H1 (cell line): ENCODE results near the gene SYNDIG1. TPM values are rescaled to one million over a fixed set of nuclear protein-coding genes. Genes with fewer than 3 reads are reported as not detected.

Experiments
- CTCF ChIA-PET: fragments of 300-600 bp; sonication (Branson Sonifier 250); formaldehyde crosslinking; loops from one replicate; lab custom pipeline; 2021; ENCODE audit not compliant: partially characterized antibody; lab: Charles Lee
- POLR2A ChIA-PET: fragments of 300-600 bp; sonication (Branson Sonifier 250); formaldehyde crosslinking; loops from one replicate; lab custom pipeline; 2021; ENCODE audit warnings: inconsistent platforms; ENCODE audit not compliant: partially characterized antibody; lab: Charles Lee
- DNase-seq, 2 experiments: peaks; one replicate each; pipeline versions ENCODE4 v3.0.0 to v3.0.0-alpha.2; 2010 to 2022; ENCODE audit warnings: low spot score in 2 of 2, low read depth in 1 of 2, mixed read lengths in 1 of 2
- FAIRE-seq: peaks from 2 replicates; lab custom pipeline; 2011; peaks lifted over from hg19 to GRCh38; lab: Jason Lieb, UNC
- H2AFZ ChIP-seq: 2 replicates; pipeline ENCODE4 v1.8.1; 2012; ENCODE audit warnings: low read length, inconsistent platforms
- H2AK5ac ChIP-seq: 2 replicates; pipeline ENCODE4 v1.6.1; 2013; ENCODE audit warnings: low read depth, low read length
- H2BK120ac ChIP-seq: replicated peaks from 2 replicates; pipeline ENCODE3; 2013; ENCODE audit warnings: low read depth, low read length, inconsistent platforms
- H2BK12ac ChIP-seq: 2 replicates; pipeline ENCODE4 v1.6.1; 2013; ENCODE audit warnings: low read depth, low read length
- H2BK15ac ChIP-seq: 2 replicates; pipeline ENCODE4 v1.6.1; 2013; ENCODE audit warnings: low read length
- H2BK20ac ChIP-seq: 2 replicates; pipeline ENCODE4 v1.6.1; 2013; ENCODE audit warnings: low read length
- H2BK5ac ChIP-seq: 2 replicates; pipeline ENCODE4 v1.6.1; 2013; ENCODE audit warnings: low read depth, low read length
- H3K14ac ChIP-seq: 2 replicates; pipeline ENCODE4 v1.6.1; 2013; ENCODE audit warnings: inconsistent platforms; ENCODE audit not compliant: insufficient read length
- H3K18ac ChIP-seq: 2 replicates; pipeline ENCODE4 v1.6.1; 2013; ENCODE audit warnings: low read length; ENCODE audit errors: extremely low read depth
- H3K23ac ChIP-seq: 2 replicates; pipeline ENCODE4 v1.6.1; 2013; ENCODE audit warnings: inconsistent platforms; ENCODE audit not compliant: insufficient read length
- H3K23me2 ChIP-seq: 2 replicates; pipeline ENCODE4 v1.6.1; 2013; ENCODE audit warnings: low read depth, low read length
- H3K27ac ChIP-seq: 2 replicates; pipeline ENCODE4 v1.6.1; 2011; ENCODE audit warnings: low read depth, low read length, inconsistent platforms
- H3K27me3 ChIP-seq, 4 experiments: replicated peaks in 1 of 4; 1 replicate in 1 of 4; 2 replicates in 3 of 4; pipeline versions ENCODE4 v1.6.1 to v1.8.1; 2011 to 2013; ENCODE audit warnings: low read length in 3 of 4, mild to moderate bottlenecking in 3 of 4, inconsistent platforms in 2 of 4, mixed read lengths in 2 of 4, moderate library complexity in 1 of 4; ENCODE audit not compliant: control insufficient read depth in 3 of 4, insufficient read depth in 3 of 4; ENCODE audit errors: extremely low read depth in 1 of 4
- H3K36me3 ChIP-seq, 4 experiments: 2 replicates each; pipeline versions ENCODE4 v1.6.1 to v1.8.1; 2011 to 2013; ENCODE audit warnings: mild to moderate bottlenecking in 4 of 4, low read length in 3 of 4, moderate library complexity in 2 of 4, control low read depth in 1 of 4, inconsistent platforms in 1 of 4; ENCODE audit not compliant: insufficient read depth in 4 of 4, control insufficient read depth in 2 of 4
- H3K4ac ChIP-seq: replicated peaks from 2 replicates; pipeline ENCODE3; 2013; ENCODE audit warnings: low read length, low read depth, mixed read lengths, inconsistent platforms; ENCODE audit not compliant: insufficient read length
- H3K4me1 ChIP-seq, 4 experiments: replicated peaks in 1 of 4; 1 replicate in 1 of 4; 2 replicates in 3 of 4; pipeline versions ENCODE4 v1.6.1 to v1.8.1; 2011 to 2013; ENCODE audit warnings: low read length in 3 of 4, inconsistent platforms in 2 of 4, mixed read lengths in 1 of 4; ENCODE audit not compliant: insufficient read depth in 4 of 4, control insufficient read depth in 3 of 4
- H3K4me2 ChIP-seq, 2 experiments: 2 replicates each; pipeline versions ENCODE4 v1.6.1 to v1.8.1; 2011 to 2013; ENCODE audit warnings: low read depth in 2 of 2, low read length in 2 of 2, control low read depth in 1 of 2, inconsistent platforms in 1 of 2, mild to moderate bottlenecking in 1 of 2; ENCODE audit not compliant: insufficient read depth in 1 of 2
- H3K4me3 ChIP-seq, 4 experiments: fragments of 200-600, 300-600 bp in 1 of 4; sonication (generic), shearing (Covaris generic), sonication (Bioruptor Twin) in 1 of 4; 2 replicates each; pipeline versions ENCODE4 v1.5.1 to v1.8.1; 2011 to 2016; ENCODE audit warnings: low read length in 4 of 4, low read depth in 3 of 4, control low read depth in 2 of 4, inconsistent platforms in 2 of 4, mild to moderate bottlenecking in 2 of 4, mixed read lengths in 1 of 4, moderate library complexity in 1 of 4; ENCODE audit not compliant: insufficient read depth in 2 of 4; ENCODE audit errors: extremely low read depth in 1 of 4
- H3K56ac ChIP-seq: replicated peaks from 2 replicates; pipeline ENCODE3; 2013; ENCODE audit warnings: low read depth, mild to moderate bottlenecking, mixed read lengths, low read length, inconsistent platforms; ENCODE audit not compliant: insufficient read length
- H3K79me1 ChIP-seq: 2 replicates; pipeline ENCODE4 v1.6.1; 2013; ENCODE audit warnings: low read depth, low read length, control low read depth
- H3K79me2 ChIP-seq, 2 experiments: 2 replicates each; pipeline versions ENCODE4 v1.6.1 to v1.8.1; 2012 to 2013; ENCODE audit warnings: low read length in 2 of 2, mild to moderate bottlenecking in 2 of 2, inconsistent platforms in 1 of 2; ENCODE audit not compliant: insufficient read depth in 2 of 2, control insufficient read depth in 1 of 2
- H3K9ac ChIP-seq, 4 experiments: replicated peaks in 1 of 4; 1 replicate in 1 of 4; 2 replicates in 3 of 4; pipeline versions ENCODE4 v1.6.1 to v1.8.1; 2011 to 2013; ENCODE audit warnings: low read depth in 3 of 4, low read length in 3 of 4, control low read depth in 2 of 4, mild to moderate bottlenecking in 2 of 4, moderate library complexity in 2 of 4, inconsistent platforms in 1 of 4; ENCODE audit errors: extremely low read depth in 1 of 4
- H3K9me3 ChIP-seq, 2 experiments: 2 replicates each; pipeline versions ENCODE4 v1.6.1 to v1.8.1; 2012 to 2013; ENCODE audit warnings: mild to moderate bottlenecking in 2 of 2, moderate library complexity in 2 of 2, control low read depth in 1 of 2, inconsistent platforms in 1 of 2, low read depth in 1 of 2, low read length in 1 of 2, mixed read lengths in 1 of 2; ENCODE audit not compliant: insufficient read depth in 2 of 2
- H4K20me1 ChIP-seq, 2 experiments: replicated peaks in 1 of 2; 2 replicates each; pipeline versions ENCODE3 to v1.8.1; 2011 to 2013; ENCODE audit warnings: inconsistent platforms in 2 of 2, low read length in 2 of 2, mild to moderate bottlenecking in 1 of 2; ENCODE audit not compliant: insufficient read depth in 2 of 2, control insufficient read depth in 1 of 2
- H4K5ac ChIP-seq: 2 replicates; pipeline ENCODE4 v1.6.1; 2013; ENCODE audit warnings: low read length, low read depth, mixed read lengths, inconsistent platforms; ENCODE audit not compliant: insufficient read length
- H4K8ac ChIP-seq: 2 replicates; pipeline ENCODE4 v1.8.0; 2013; ENCODE audit warnings: mild to moderate bottlenecking, moderate library complexity, low read length, inconsistent platforms; ENCODE audit not compliant: insufficient read depth; ENCODE audit errors: extremely low read depth
- H4K91ac ChIP-seq: replicated peaks from 2 replicates; pipeline ENCODE3; 2013; ENCODE audit warnings: low read length, mixed read lengths, inconsistent platforms; ENCODE audit not compliant: insufficient read length
- GTF2F1 ChIP-seq: IDR thresholded peaks from 2 replicates; pipeline ENCODE4 v1.6.1; 2012; ENCODE audit warnings: low read depth, low read length, improper control_type of control experiment, borderline replicate concordance
- KDM1A ChIP-seq: fragments of 200-600, 300-600 bp; sonication (generic); IDR thresholded peaks from 2 replicates; pipeline ENCODE4 v1.7.1; 2016; ENCODE audit warnings: mild to moderate bottlenecking, low read length, borderline replicate concordance
- SIRT6 ChIP-seq: IDR thresholded peaks from one replicate; pipeline ENCODE4 v1.7.1; 2012; ENCODE audit warnings: low read length, inconsistent platforms
- WGBS, 2 experiments: shearing (Covaris generic) in 1 of 2; methylation state at CpG; one replicate each; pipeline versions ENCODE4 v1.1.6 to v1.1.7; 2013 to 2015; ENCODE audit warnings: low lambda C conversion rate in 2 of 2, mixed read lengths in 2 of 2, inconsistent platforms in 1 of 2, low coverage in 1 of 2, missing lambda C conversion rate in 1 of 2; ENCODE audit not compliant: insufficient replicate concordance in 2 of 2, insufficient coverage in 1 of 2, insufficient read length in 1 of 2; ENCODE audit errors: extremely low coverage in 1 of 2, missing lambda C conversion rate in 1 of 2; 5-methylcytosine and 5-hydroxymethylcytosine counted together
- polyA plus RNA-seq, 7 experiments: library from polyadenylated mRNA; depleted of rRNA in 3 of 7; stranded (reverse) in 5 of 7; unstranded in 2 of 7; fragments of >200 nt in 5 of 7; fragments of 200-250 nt in 2 of 7; gene quantifications; 1 replicate in 5 of 7; 2 replicates in 1 of 7; 4 replicates in 1 of 7; pipeline versions ENCODE4 v1.2.1 to v1.2.3, GENCODE V29; 2011 to 2013; ENCODE audit warnings: missing spikeins in 2 of 7, mixed read lengths in 2 of 7
- total RNA-seq: library from RNA; stranded (reverse); fragmentation: NEBNext Ultra II Directional; extraction: Animal tissue kit (Norgen Biotek cat#: 25700); gene quantifications from 2 replicates; pipeline ENCODE4 v1.2.1, GENCODE V29; 2021

Gene SYNDIG1
- total and polyA plus RNA-seq, 2 of the 8 experiments (the other 6 are each of a cell fraction or from before 2014, with no cell fraction given) = 6.5 to 7.8 TPM

GRCh38 chr20:24485981-24486380 lies 16.6 kb downstream of the SYNDIG1 start:
- POLR2A ChIA-PET = no interaction called here
- Histone ChIP-seq H2AFZ (no peak overlapping the region), H3K27ac (no peak overlapping the region), H4K5ac (peak overlapping the region; percentile 6), H2BK12ac (no peak overlapping the region), H3K23ac (no peak overlapping the region), H2BK15ac (no peak overlapping the region), H3K14ac (no peak overlapping the region), H2BK120ac (no peak overlapping the region), H3K9ac (no peak overlapping the region), H2BK20ac (no peak overlapping the region), H3K4me2 (no peak overlapping the region), H3K79me2 (peaks cover 0 to 29% of the 10 kb centered on the region in 2 experiments; a peak in 2 of 4 replicates), H4K8ac (no peak overlapping the region), H4K91ac (no peak overlapping the region), H3K4me3 (no peak overlapping the region), H3K4ac (no peak overlapping the region), H3K9me3 (no peaks in the 10 kb centered on the region), H3K36me3 (peaks cover 0 to 15% (median 5%) of the 10 kb centered on the region in 4 experiments; a peak in 3 of 8 replicates)
- WGBS, 2 experiments = 93% methylated on average over 1 of the region's 1 CpG; no CpG with 5 or more reads in 1 of the 2 experiments
- FAIRE-seq = no peak
- DNase-seq = no peak
- TF ChIP-seq KDM1A (no peak), SIRT6 (no peak), GTF2F1 (no peak)
- TF ChIP-seq, all 59 proteins: peak for 0
- CTCF ChIA-PET = interaction anchor here (0.6 to 1.3 kb wide), 3 partner anchors 21 to 937 kb away, joined by 3 to 6 read pairs (median 3); no protein-coding TSS in a partner anchor
- H3K56ac ChIP-seq = no peak overlapping the region
- H3K18ac ChIP-seq = no peak overlapping the region
- peaks cover 14% of the 10 kb centered on the region for H3K79me1 ChIP-seq
- peaks cover 0 to 5% (median 1%) of the 10 kb centered on the region in 4 experiments; a peak in 1 of 7 replicates for H3K4me1 ChIP-seq
- peaks cover 2 to 13% of the 10 kb centered on the region in 2 experiments for H4K20me1 ChIP-seq
- no peak overlapping the region for H2AK5ac ChIP-seq
- H3K27me3 ChIP-seq = no peaks in the 10 kb centered on the region
- no peak overlapping the region for H2BK5ac ChIP-seq
- peaks cover 4% of the 10 kb centered on the region; the same call in 1 of the 2 replicates for H3K23me2 ChIP-seq
